CD4-positive, alpha-beta memory T cell (primary cell): ENCODE measurements around the gene ENTHD1. TPM values are rescaled to one million over a fixed set of nuclear protein-coding genes. Genes with fewer than 3 reads are reported as not detected.

Experiments
- CTCF ChIA-PET: fragments of 350-600 bp; sonication (Branson Sonifier 250); formaldehyde crosslinking; loops from one replicate; lab custom pipeline; 2021; ENCODE audit warnings: inconsistent platforms; ENCODE audit not compliant: partially characterized antibody; lab: Charles Lee
- POLR2A ChIA-PET: fragments of 350-600 bp; sonication (Branson Sonifier 250); formaldehyde crosslinking; loops from one replicate; lab custom pipeline; 2021; ENCODE audit not compliant: partially characterized antibody; lab: Charles Lee
- DNase-seq, 5 donors: peaks; one replicate each; pipeline versions ENCODE4 v3.0.0 to v3.0.0-alpha.2; 2020 to 2022; ENCODE audit warnings: mixed read lengths in 1 of 5
- H3K27ac ChIP-seq: one replicate; pipeline ENCODE4 v1.7.0; 2013; ENCODE audit warnings: low read depth, low read length
- H3K27me3 ChIP-seq: 2 replicates; pipeline ENCODE4 v1.7.0; 2013; ENCODE audit warnings: mild to moderate bottlenecking, low read length, moderate library complexity; ENCODE audit not compliant: insufficient read depth
- H3K36me3 ChIP-seq: 2 replicates; pipeline ENCODE4 v1.7.0; 2013; ENCODE audit warnings: mild to moderate bottlenecking, low read length, moderate library complexity; ENCODE audit not compliant: insufficient read depth
- H3K4me1 ChIP-seq: 2 replicates; pipeline ENCODE4 v1.7.0; 2013; ENCODE audit warnings: mild to moderate bottlenecking, low read length, moderate library complexity; ENCODE audit not compliant: insufficient read depth
- H3K4me3 ChIP-seq, 2 donors: one replicate each; pipeline ENCODE4 v1.7.0; 2013; ENCODE audit warnings: low read length in 2 of 2, mild to moderate bottlenecking in 1 of 2
- H3K9me3 ChIP-seq, 2 donors: one replicate each; pipeline ENCODE4 v1.7.0; 2013; ENCODE audit warnings: low read length in 2 of 2, control low read depth in 1 of 2; ENCODE audit not compliant: control insufficient read depth in 1 of 2
- H3K27ac Mint-ChIP-seq, 7 donors: one replicate each; pipeline ENCODE4 v1.8.0; 2020 to 2021; ENCODE audit warnings: mixed read lengths in 7 of 7, mild to moderate bottlenecking in 6 of 7, inconsistent platforms in 3 of 7, moderate library complexity in 3 of 7
- H3K27me3 Mint-ChIP-seq, 2 donors: one replicate each; pipeline ENCODE4 v1.8.0; 2020 to 2021; ENCODE audit warnings: mixed read lengths in 2 of 2
- H3K36me3 Mint-ChIP-seq, 2 donors: one replicate each; pipeline ENCODE4 v1.8.0; 2020 to 2021; ENCODE audit warnings: mixed read lengths in 2 of 2, inconsistent platforms in 1 of 2, mild to moderate bottlenecking in 1 of 2
- H3K4me1 Mint-ChIP-seq, 4 donors: one replicate each; pipeline ENCODE4 v1.8.0; 2020 to 2021; ENCODE audit warnings: mixed read lengths in 4 of 4, mild to moderate bottlenecking in 1 of 4
- H3K4me3 Mint-ChIP-seq, 8 donors: one replicate each; pipeline ENCODE4 v1.8.0; 2020 to 2021; ENCODE audit warnings: mixed read lengths in 8 of 8, mild to moderate bottlenecking in 7 of 8, moderate library complexity in 6 of 8, inconsistent platforms in 3 of 8
- H3K9me3 Mint-ChIP-seq, 8 donors: one replicate each; pipeline ENCODE4 v1.8.0; 2020 to 2021; ENCODE audit warnings: mixed read lengths in 8 of 8, mild to moderate bottlenecking in 5 of 8, inconsistent platforms in 3 of 8, moderate library complexity in 1 of 8
- intact Hi-C: fragments of 100-400 bp; cut with micrococcal nuclease; formaldehyde crosslinking; loops from one replicate; pipeline ENCODE4 v1.15.1; 2023
- polyA plus RNA-seq, 2 donors: library from polyadenylated mRNA; unstranded; fragments of 300-500 nt; fragmentation: Illumina TruSeq; gene quantifications; one replicate each; pipeline ENCODE4 v1.2.3, GENCODE V29; 2021
- total RNA-seq, 2 experiments: library from RNA; stranded (reverse); gene quantifications; one replicate each; pipeline ENCODE4 v1.2.3, GENCODE V29; 2021

The ENTHD1 gene
- total and polyA plus RNA-seq, 4 experiments from 2014 or later = 0.10 to 0.47 (median 0.20) TPM

DNA sequence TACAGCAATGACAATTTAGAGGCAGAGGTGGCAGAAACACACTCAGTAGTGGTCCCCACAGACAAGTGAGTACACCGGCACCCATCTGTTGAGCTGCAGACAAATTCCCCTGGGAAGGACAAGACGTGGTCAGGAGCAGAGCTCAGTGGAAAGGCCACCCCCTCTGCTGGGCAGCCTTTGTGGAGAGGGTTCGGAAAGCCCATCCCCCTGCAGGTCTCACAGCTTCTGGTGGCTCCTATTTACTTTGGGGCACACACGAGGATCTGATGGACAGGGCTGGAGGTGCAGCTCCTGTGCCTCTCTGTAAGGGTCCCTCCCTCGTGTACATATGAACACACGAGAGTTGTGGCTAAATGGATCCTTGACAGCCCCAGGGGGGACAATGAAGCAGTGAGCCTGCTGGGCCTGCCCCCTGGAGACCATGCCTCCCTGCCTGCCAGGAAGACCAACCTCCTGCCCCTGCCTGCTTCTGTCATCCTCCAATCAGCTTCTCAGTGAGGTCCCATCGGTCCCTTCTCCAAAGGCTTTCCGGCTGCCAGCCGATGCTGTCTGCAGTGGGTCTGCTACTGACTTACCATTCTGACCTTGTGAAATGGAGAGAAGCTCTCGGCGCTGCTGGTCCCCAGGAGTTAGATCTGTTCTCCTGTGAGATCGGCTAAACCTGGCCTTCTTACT is 161.5 kb downstream of the ENTHD1 start:
- H3K36me3 Mint-ChIP-seq = no peaks in the 10 kb centered on the region
- Histone ChIP-seq H3K27me3 (no peaks in the 10 kb centered on the region), H3K4me1 (no peaks in the 10 kb centered on the region), H3K27ac (no peak overlapping the region), H3K9me3 (no peaks in the 10 kb centered on the region), H3K36me3 (no peaks in the 10 kb centered on the region), H3K4me3 (no peak overlapping the region)
- H3K27ac Mint-ChIP-seq = no peak overlapping the region
- H3K4me1 Mint-ChIP-seq = no peaks in the 10 kb centered on the region
- intact Hi-C loops = no loop called here
- ChIA-PET CTCF (no interaction called here), POLR2A (no interaction called here)
- no peak overlapping the region for H3K4me3 Mint-ChIP-seq
- peaks cover 2 to 5% of the 10 kb centered on the region in 2 donors for H3K27me3 Mint-ChIP-seq
- H3K9me3 Mint-ChIP-seq = peaks cover 0 to 2% (median 0%) of the 10 kb centered on the region in 8 donors
- DNase-seq = no peak

GRCh38 chr22:39731481-39731880 is 162.1 kb downstream of the ENTHD1 start:
- Histone ChIP-seq H3K4me1 (no peaks in the 10 kb centered on the region), H3K27me3 (no peaks in the 10 kb centered on the region), H3K27ac (no peak overlapping the region), H3K36me3 (no peaks in the 10 kb centered on the region), H3K4me3 (no peak overlapping the region), H3K9me3 (no peaks in the 10 kb centered on the region)
- Mint-ChIP-seq H3K4me3 (no peak overlapping the region), H3K4me1 (no peaks in the 10 kb centered on the region), H3K27me3 (peaks cover 3 to 5% of the 10 kb centered on the region in 2 donors), H3K9me3 (peaks cover 0 to 2% (median 0%) of the 10 kb centered on the region in 8 donors), H3K36me3 (no peaks in the 10 kb centered on the region), H3K27ac (no peak overlapping the region)
- CTCF ChIA-PET = no interaction called here
- POLR2A ChIA-PET = no interaction called here
- intact Hi-C loops = no loop called here
- DNase-seq = no peak

GRCh38 chr22:39729141-39729934 is 164.2 kb downstream of the ENTHD1 start:
- intact Hi-C loops = no loop called here
- POLR2A ChIA-PET = no interaction called here
- DNase-seq = no peak

GRCh38 chr22:39728236-39728860 is 165.2 kb downstream of the ENTHD1 start:
- Mint-ChIP-seq H3K36me3 (no peaks in the 10 kb centered on the region), H3K4me3 (no peak overlapping the region), H3K27ac (no peak overlapping the region), H3K4me1 (no peaks in the 10 kb centered on the region), H3K27me3 (peaks cover 0 to 3% of the 10 kb centered on the region in 2 donors), H3K9me3 (no peaks in the 10 kb centered on the region)
- no peak overlapping the region for H3K4me3 ChIP-seq
- intact Hi-C loops = no loop called here
- POLR2A ChIA-PET = no interaction called here
- no peaks in the 10 kb centered on the region for H3K4me1 ChIP-seq
- H3K9me3 ChIP-seq = no peaks in the 10 kb centered on the region
- no peaks in the 10 kb centered on the region for H3K27me3 ChIP-seq
- no peak overlapping the region for H3K27ac ChIP-seq
- CTCF ChIA-PET = no interaction called here
- no peak for DNase-seq
- no peaks in the 10 kb centered on the region for H3K36me3 ChIP-seq

More at GRCh38 chr22:39729141-39729934, 164.2 kb downstream of the ENTHD1 start:
- no peak overlapping the region for H3K4me3 Mint-ChIP-seq
- H3K9me3 Mint-ChIP-seq = peaks cover 0 to 2% (median 0%) of the 10 kb centered on the region in 8 donors
- Histone ChIP-seq H3K27ac (no peak overlapping the region), H3K36me3 (no peaks in the 10 kb centered on the region), H3K4me1 (no peaks in the 10 kb centered on the region), H3K4me3 (no peak overlapping the region), H3K27me3 (no peaks in the 10 kb centered on the region), H3K9me3 (no peaks in the 10 kb centered on the region)
- H3K27ac Mint-ChIP-seq = no peak overlapping the region
- CTCF ChIA-PET = no interaction called here
- no peaks in the 10 kb centered on the region for H3K36me3 Mint-ChIP-seq
- no peaks in the 10 kb centered on the region for H3K4me1 Mint-ChIP-seq
- peaks cover 0 to 3% of the 10 kb centered on the region in 2 donors for H3K27me3 Mint-ChIP-seq

DNA sequence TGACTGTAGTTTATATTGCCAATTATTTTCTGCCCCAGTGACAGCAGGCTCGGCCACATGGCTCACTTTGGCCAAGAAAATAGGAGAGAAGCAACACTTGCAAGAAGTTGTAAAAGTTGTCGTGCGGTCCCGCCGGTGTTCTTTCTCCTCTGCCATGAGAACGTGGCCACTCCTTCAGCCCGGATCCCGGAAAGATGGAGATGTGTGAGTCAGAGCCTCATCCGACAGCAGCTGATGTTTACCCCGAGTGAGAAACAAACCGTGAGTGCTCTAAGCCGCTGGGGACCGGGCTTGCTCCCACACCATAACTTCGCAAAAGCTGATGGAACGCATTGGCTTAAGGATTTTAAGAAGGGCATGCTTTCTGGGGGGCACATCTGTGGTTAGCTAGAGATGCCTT is 166.0 kb downstream of the ENTHD1 start:
- Mint-ChIP-seq H3K27me3 (peaks cover 0 to 2% of the 10 kb centered on the region in 2 donors), H3K4me1 (no peaks in the 10 kb centered on the region), H3K9me3 (no peaks in the 10 kb centered on the region), H3K4me3 (no peak overlapping the region), H3K27ac (no peak overlapping the region), H3K36me3 (no peaks in the 10 kb centered on the region)
- no peaks in the 10 kb centered on the region for H3K4me1 ChIP-seq
- CTCF ChIA-PET = no interaction called here
- H3K36me3 ChIP-seq = no peaks in the 10 kb centered on the region
- no peaks in the 10 kb centered on the region for H3K27me3 ChIP-seq
- no peak for DNase-seq
- POLR2A ChIA-PET = no interaction called here
- no peaks in the 10 kb centered on the region for H3K9me3 ChIP-seq
- intact Hi-C loops = no loop called here
- H3K27ac ChIP-seq = no peak overlapping the region
- H3K4me3 ChIP-seq = no peak overlapping the region

DNA sequence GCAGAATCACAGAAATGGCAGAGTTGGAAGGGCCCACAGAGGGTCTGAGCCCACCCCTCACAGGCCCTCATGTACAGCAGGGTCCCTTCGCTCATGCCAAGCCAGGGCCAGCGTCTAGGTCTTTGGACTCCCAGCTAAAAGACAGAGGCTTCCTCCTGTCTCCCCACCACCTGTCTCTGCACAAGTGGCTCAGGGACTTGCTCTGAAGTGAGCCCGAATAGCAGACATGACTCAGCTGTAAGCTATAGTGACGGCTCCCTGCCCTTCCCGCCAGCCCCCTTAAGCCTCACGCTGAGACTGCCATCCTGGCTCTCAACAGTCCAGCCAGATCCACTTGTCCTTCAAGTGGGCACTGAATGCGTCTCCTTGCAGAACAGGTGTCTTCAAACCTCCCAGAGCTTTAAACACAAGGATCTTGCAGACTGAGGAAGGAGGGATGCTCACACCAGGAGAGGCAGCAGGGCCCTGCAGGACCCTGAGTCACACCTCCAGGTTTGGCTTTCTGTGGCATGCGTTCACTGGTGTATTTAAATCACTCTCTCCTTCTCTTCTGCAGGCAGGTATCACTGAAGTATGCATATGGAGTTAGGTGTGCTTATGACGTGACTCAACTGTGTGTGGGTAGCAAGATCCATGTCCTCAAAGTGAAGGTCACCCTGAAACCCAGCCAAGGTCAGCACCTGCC is 168.1 kb downstream of the ENTHD1 start:
- Mint-ChIP-seq H3K4me1 (peaks cover 0 to 2% (median 0%) of the 10 kb centered on the region in 4 donors), H3K9me3 (no peaks in the 10 kb centered on the region), H3K27me3 (peaks cover 0 to 2% of the 10 kb centered on the region in 2 donors), H3K36me3 (no peaks in the 10 kb centered on the region), H3K27ac (no peak overlapping the region), H3K4me3 (no peak overlapping the region)
- Histone ChIP-seq H3K9me3 (no peaks in the 10 kb centered on the region), H3K36me3 (no peaks in the 10 kb centered on the region), H3K4me1 (no peaks in the 10 kb centered on the region), H3K27me3 (no peaks in the 10 kb centered on the region), H3K27ac (no peak overlapping the region), H3K4me3 (no peak overlapping the region)
- ChIA-PET POLR2A (no interaction called here), CTCF (no interaction called here)
- no peak for DNase-seq
- intact Hi-C loops = no loop called here

DNA sequence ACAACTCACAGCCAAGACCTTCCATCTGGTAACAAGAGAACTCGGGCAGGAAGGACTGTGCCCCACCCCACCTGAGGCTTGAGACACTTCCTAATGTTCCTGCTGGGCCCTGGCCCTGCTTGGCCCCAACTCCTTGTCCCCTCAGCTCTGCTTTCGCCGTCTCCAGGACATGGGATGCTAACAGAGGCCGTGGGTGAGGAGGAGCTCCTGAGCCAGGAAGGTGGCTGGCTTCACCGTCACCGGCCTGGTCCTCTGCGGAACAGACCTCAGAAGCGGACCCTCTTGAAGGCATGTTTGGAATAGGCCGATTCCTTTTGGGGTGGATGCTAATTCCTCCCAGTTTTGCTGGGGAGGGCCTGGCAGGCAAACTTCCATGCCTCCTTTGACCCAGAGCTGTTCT is 168.7 kb downstream of the ENTHD1 start:
- peaks cover 0 to 2% (median 0%) of the 10 kb centered on the region in 4 donors for H3K4me1 Mint-ChIP-seq
- Histone ChIP-seq H3K36me3 (no peaks in the 10 kb centered on the region), H3K9me3 (no peaks in the 10 kb centered on the region), H3K4me1 (no peaks in the 10 kb centered on the region), H3K27me3 (no peaks in the 10 kb centered on the region), H3K27ac (no peak overlapping the region), H3K4me3 (no peak overlapping the region)
- ChIA-PET POLR2A (no interaction called here), CTCF (no interaction called here)
- no peak overlapping the region for H3K27ac Mint-ChIP-seq
- DNase-seq = no peak
- no peaks in the 10 kb centered on the region for H3K36me3 Mint-ChIP-seq
- no peak overlapping the region for H3K4me3 Mint-ChIP-seq
- H3K27me3 Mint-ChIP-seq = peaks cover 0 to 2% of the 10 kb centered on the region in 2 donors
- intact Hi-C loops = no loop called here
- H3K9me3 Mint-ChIP-seq = no peaks in the 10 kb centered on the region
